IMR-90 (cell line): ENCODE data around the gene SMC1A.

ENCODE experiments used
- CEBPB ChIP-seq: IDR thresholded peaks from 2 replicates; pipeline ENCODE4 v1.6.1; 2012; ENCODE audit warnings: low read depth, low read length, improper control_type of control experiment
- CHD1 ChIP-seq: IDR thresholded peaks from 2 replicates; pipeline ENCODE4 v1.6.1; 2012; ENCODE audit warnings: low read depth, low read length, improper control_type of control experiment
- CTCF ChIP-seq: conservative IDR thresholded peaks from 2 replicates; pipeline ENCODE4 v1.5.1; 2012; ENCODE audit warnings: mild to moderate bottlenecking, low read depth, low read length, improper control_type of control experiment
- ELK1 ChIP-seq: fragments of 150-350 bp; IDR thresholded peaks from 2 replicates; pipeline ENCODE4 v1.6.1; 2016; ENCODE audit warnings: low read depth, mild to moderate bottlenecking, low read length, moderate library complexity, borderline replicate concordance
- FOS ChIP-seq: fragments of 150-350 bp; IDR thresholded peaks from 2 replicates; pipeline ENCODE4 v1.6.1; 2016; ENCODE audit warnings: low read depth, low read length
- MAFK ChIP-seq: IDR thresholded peaks from 2 replicates; pipeline ENCODE4 v1.6.1; 2012; ENCODE audit warnings: low read depth, low read length, improper control_type of control experiment
- POLR2A ChIP-seq: IDR thresholded peaks from 2 replicates; pipeline ENCODE4 v1.6.1; 2012; ENCODE audit warnings: mild to moderate bottlenecking, low read depth, low read length
- RAD21 ChIP-seq: IDR thresholded peaks from 2 replicates; pipeline ENCODE4 v1.6.1; 2012; ENCODE audit warnings: low read length, improper control_type of control experiment
- RFX5 ChIP-seq: IDR thresholded peaks from 2 replicates; pipeline ENCODE4 v1.8.0; 2012; ENCODE audit warnings: low read depth, mild to moderate bottlenecking, low read length, moderate library complexity
- SMC3 ChIP-seq: fragments of 150-350 bp; IDR thresholded peaks from 2 replicates; pipeline ENCODE4 v1.6.1; 2016; ENCODE audit warnings: low read depth, mild to moderate bottlenecking, antibody characterized with exemption, low read length, moderate library complexity
- TF ChIP-seq, protein P1 (sequence below): fragments of 150-350 bp; IDR thresholded peaks from 2 replicates; pipeline ENCODE4 v1.6.1; 2017; ENCODE audit warnings: mild to moderate bottlenecking, antibody characterized with exemption, low read length, low read depth

DNA sequence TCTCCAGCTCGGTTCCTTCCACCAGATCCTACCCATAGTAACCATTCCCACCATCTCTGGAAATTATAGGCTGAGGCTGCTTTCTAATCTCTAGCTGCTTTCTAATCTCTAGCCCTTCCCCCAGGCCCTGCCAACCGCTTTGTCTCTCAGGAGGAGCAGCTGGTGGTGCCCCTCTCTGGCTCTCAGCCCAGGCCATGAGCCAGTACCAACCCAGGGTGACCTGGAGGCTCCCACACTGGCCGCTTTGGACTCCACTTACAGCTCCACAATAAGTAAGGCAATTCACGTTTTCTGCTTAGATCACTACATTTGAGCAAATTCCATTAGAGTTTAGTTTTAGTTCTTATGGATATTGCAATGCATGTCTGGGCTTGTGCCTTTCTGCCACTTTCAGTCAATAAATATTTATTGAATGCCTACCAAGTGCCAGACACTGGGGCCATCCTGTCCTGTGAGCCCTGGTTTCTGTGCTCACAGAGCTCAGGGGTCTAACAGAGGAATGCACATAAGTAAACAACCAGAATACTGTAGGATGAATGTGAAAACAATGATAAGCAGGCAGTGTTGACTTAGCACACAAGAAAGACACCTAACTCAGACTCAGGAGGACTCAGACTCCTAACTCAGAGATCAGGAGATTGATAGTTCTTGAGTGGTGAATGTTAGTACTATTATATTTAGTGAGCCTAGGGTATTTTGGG, 38.9 kb downstream of the SMC1A start:
- TF ChIP-seq MAFK (no peak), CTCF (no peak), CEBPB (no peak), RFX5 (no peak), ELK1 (no peak), POLR2A (no peak), RAD21 (no peak), SMC3 (no peak), CHD1 (no peak), FOS (no peak)
- TF ChIP-seq, protein P1, sequence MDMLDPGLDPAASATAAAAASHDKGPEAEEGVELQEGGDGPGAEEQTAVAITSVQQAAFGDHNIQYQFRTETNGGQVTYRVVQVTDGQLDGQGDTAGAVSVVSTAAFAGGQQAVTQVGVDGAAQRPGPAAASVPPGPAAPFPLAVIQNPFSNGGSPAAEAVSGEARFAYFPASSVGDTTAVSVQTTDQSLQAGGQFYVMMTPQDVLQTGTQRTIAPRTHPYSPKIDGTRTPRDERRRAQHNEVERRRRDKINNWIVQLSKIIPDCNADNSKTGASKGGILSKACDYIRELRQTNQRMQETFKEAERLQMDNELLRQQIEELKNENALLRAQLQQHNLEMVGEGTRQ = no peak
